ENCODE measurements around the gene ARHGAP20.

ARHGAP20 gene

GRCh38 chr11:110710628-110711381 is 1.4 kb downstream of the ARHGAP20 start:
- TF ChIP-seq CTCF (IDR thresholded peaks at IDR 0.05) = no peak
- Histone ChIP-seq H3K4me1 (peaks cover 0 to 31% (median 20%) of the 10 kb centered on the region in 4 donors), H3K9me3 (no peaks in the 10 kb centered on the region), H3K36me3 (no peaks in the 10 kb centered on the region), H3K27ac (peak overlapping the region; percentile 66 to 68), H3K4me3 (peak overlapping the region; percentile 60 to 67), H3K27me3 (no peaks in the 10 kb centered on the region)
- peak; percentile 27 to 73 for DNase-seq
- intact Hi-C loops (cut with DNase I; ENCODE audit: low total_unique reads) = loop anchor here (5.0 kb wide), 1 partner anchor 516 kb away; no protein-coding TSS in a partner anchor

- H3K36me3 ChIP-seq = no peaks in the 10 kb centered on the region
- no peaks in the 10 kb centered on the region for H3K9me3 ChIP-seq
- H3K4me1 ChIP-seq = no peaks in the 10 kb centered on the region
- no peak overlapping the region for H3K4me3 ChIP-seq
- H3K27ac ChIP-seq = no peak overlapping the region
- intact Hi-C loops (cut with DNase I; ENCODE audit: low total_unique reads) = no loop called here
- TF ChIP-seq CTCF (IDR thresholded peaks at IDR 0.05) = no peak
- DNase-seq = no peak
- no peaks in the 10 kb centered on the region for H3K27me3 ChIP-seq
Measured at GRCh38 chr11:110704210-110704864, 7.9 kb downstream of the ARHGAP20 start.

GRCh38 chr11:110691926-110692325 is 20.3 kb downstream of the ARHGAP20 start:
- no peak for DNase-seq
- H3K27me3 ChIP-seq = no peaks in the 10 kb centered on the region
- TF ChIP-seq CTCF (IDR thresholded peaks at IDR 0.05) = no peak
- no peak overlapping the region for H3K4me3 ChIP-seq
- H3K27ac ChIP-seq = no peak overlapping the region
- no peaks in the 10 kb centered on the region for H3K36me3 ChIP-seq
- intact Hi-C loops (cut with DNase I; ENCODE audit: low total_unique reads) = no loop called here
- H3K9me3 ChIP-seq = no peaks in the 10 kb centered on the region
- H3K4me1 ChIP-seq = no peaks in the 10 kb centered on the region

GRCh38 chr11:110689306-110689705 is 22.9 kb downstream of the ARHGAP20 start:
- Histone ChIP-seq H3K4me3 (no peak overlapping the region), H3K4me1 (no peaks in the 10 kb centered on the region), H3K27me3 (no peaks in the 10 kb centered on the region), H3K27ac (no peak overlapping the region), H3K36me3 (no peaks in the 10 kb centered on the region), H3K9me3 (no peaks in the 10 kb centered on the region)
- DNase-seq = no peak
- no peak for TF ChIP-seq CTCF (IDR thresholded peaks at IDR 0.05)
- intact Hi-C loops (cut with DNase I; ENCODE audit: low total_unique reads) = no loop called here

- TF ChIP-seq CTCF (IDR thresholded peaks at IDR 0.05) = no peak
- DNase-seq = no peak
- Histone ChIP-seq H3K4me3 (no peak overlapping the region), H3K36me3 (no peaks in the 10 kb centered on the region), H3K27ac (no peak overlapping the region), H3K4me1 (no peaks in the 10 kb centered on the region), H3K27me3 (no peaks in the 10 kb centered on the region), H3K9me3 (no peaks in the 10 kb centered on the region)
- intact Hi-C loops (cut with DNase I; ENCODE audit: low total_unique reads) = no loop called here
Measured at GRCh38 chr11:110679323-110679975, 32.8 kb downstream of the ARHGAP20 start.
